Stimulated activated memory B cell treated with anti-CD40 and anti-IgM and Interleukin-4, amounts not matched to agents 10 μg/mL and 1 μg/mL and 100 μg/mL, for 72 hours (primary cell): Measurements from ENCODE around the gene MDH1B.

Experiments
- ATAC-seq: fragments of 150-1000 bp; cut with Tn5 transposase; 2 replicates; pipeline ENCODE4 v1.10.0; 2021
- H3K27ac Mint-ChIP-seq: one replicate; pipeline ENCODE4 v1.8.0; 2022; ENCODE audit warnings: mild to moderate bottlenecking, mixed read lengths
- H3K27me3 Mint-ChIP-seq: one replicate; pipeline ENCODE4 v1.8.0; 2022; ENCODE audit warnings: mixed read lengths
- H3K36me3 Mint-ChIP-seq: one replicate; pipeline ENCODE4 v1.8.0; 2022; ENCODE audit warnings: mixed read lengths
- H3K4me1 Mint-ChIP-seq: one replicate; pipeline ENCODE4 v1.8.0; 2022; ENCODE audit warnings: mixed read lengths
- H3K4me3 Mint-ChIP-seq: one replicate; pipeline ENCODE4 v1.8.0; 2022; ENCODE audit warnings: mild to moderate bottlenecking, moderate library complexity, mixed read lengths
- H3K9me3 Mint-ChIP-seq: one replicate; pipeline ENCODE4 v1.8.0; 2022; ENCODE audit warnings: mixed read lengths

MDH1B gene

GRCh38 chr2:206688990-206689389 is 76.1 kb downstream of the MDH1B start:
- Mint-ChIP-seq H3K27me3 (peaks cover 26% of the 10 kb centered on the region), H3K4me1 (no peaks in the 10 kb centered on the region), H3K4me3 (no peak overlapping the region), H3K36me3 (no peaks in the 10 kb centered on the region), H3K9me3 (no peaks in the 10 kb centered on the region), H3K27ac (no peak overlapping the region)
- no peak for ATAC-seq

DNA sequence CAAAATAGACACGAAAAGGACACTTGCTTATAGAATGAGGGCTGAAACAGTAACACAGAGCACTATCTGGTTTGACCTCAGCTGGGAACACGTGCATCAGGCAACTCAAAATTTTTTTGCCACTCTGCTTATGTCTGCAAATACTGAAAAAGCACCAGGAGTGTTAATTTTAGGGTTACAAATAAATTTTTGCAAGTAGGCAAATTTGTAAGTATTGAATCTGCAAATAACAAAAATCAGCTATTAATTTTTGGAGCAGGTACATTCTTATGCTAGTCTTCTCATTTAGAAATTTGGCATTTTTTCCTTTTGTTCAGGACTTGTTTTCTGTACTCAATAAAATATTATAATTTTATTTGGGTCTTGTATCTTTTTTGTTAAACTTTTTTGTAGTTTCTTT is 76.7 kb downstream of the MDH1B start:
- H3K36me3 Mint-ChIP-seq, result no peaks in the 10 kb centered on the region
- no peaks in the 10 kb centered on the region for H3K4me1 Mint-ChIP-seq
- H3K4me3 Mint-ChIP-seq, result no peak overlapping the region
- H3K9me3 Mint-ChIP-seq, result no peaks in the 10 kb centered on the region
- no peak for ATAC-seq
- peaks cover 32% of the 10 kb centered on the region for H3K27me3 Mint-ChIP-seq
- H3K27ac Mint-ChIP-seq, result no peak overlapping the region
